ENCODE results near the gene MDP1.

MDP1 gene

GRCh38 chr14:24240110-24240918 is 24.4 kb upstream of the MDP1 start:
- DNase-seq (ENCODE audit: low spot score) = no peak
- peak overlapping the region; percentile 93 to 98 for H3K27ac ChIP-seq
- no peak for TF ChIP-seq CTCF (IDR thresholded peaks at IDR 0.05)
- H3K4me3 ChIP-seq = no peak overlapping the region

- no peak overlapping the region for H3K4me3 ChIP-seq
- DNase-seq (ENCODE audit: low spot score) = no peak
- no peak for TF ChIP-seq CTCF (IDR thresholded peaks at IDR 0.05)
- H3K27ac ChIP-seq = no peak overlapping the region
Measured at GRCh38 chr14:24238527-24239037, 22.7 kb upstream of the MDP1 start.

DNA sequence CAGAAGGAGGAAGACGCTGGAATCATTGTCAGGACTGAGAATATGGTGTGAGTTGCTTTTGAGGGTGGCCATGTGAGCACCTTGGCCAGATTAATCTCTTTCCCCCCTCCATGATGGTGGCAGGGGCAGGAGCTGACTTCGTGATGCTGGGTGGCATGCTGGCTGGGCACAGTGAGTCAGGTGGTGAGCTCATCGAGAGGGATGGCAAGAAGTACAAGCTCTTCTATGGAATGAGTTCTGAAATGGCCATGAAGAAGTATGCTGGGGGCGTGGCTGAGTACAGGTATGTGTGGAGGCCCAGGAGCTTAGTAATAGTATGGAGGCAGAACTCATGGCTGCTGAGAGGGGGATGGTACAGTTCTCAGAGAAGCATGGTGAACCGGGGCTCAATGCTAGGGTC is 22.3 kb upstream of the MDP1 start:
- Histone ChIP-seq H3K27ac (no peak overlapping the region), H3K4me3 (no peak overlapping the region)
- TF ChIP-seq CTCF (IDR thresholded peaks at IDR 0.05) = no peak
- no peak for DNase-seq (ENCODE audit: low spot score)

GRCh38 chr14:24237463-24237955 is 21.6 kb upstream of the MDP1 start:
- no peak for TF ChIP-seq CTCF (IDR thresholded peaks at IDR 0.05)
- DNase-seq (ENCODE audit: low spot score) = no peak
- Histone ChIP-seq H3K4me3 (no peak overlapping the region), H3K27ac (no peak overlapping the region)

GRCh38 chr14:24236689-24237462 is 21.0 kb upstream of the MDP1 start:
- no peak overlapping the region for H3K27ac ChIP-seq
- no peak for TF ChIP-seq CTCF (IDR thresholded peaks at IDR 0.05)

DNA sequence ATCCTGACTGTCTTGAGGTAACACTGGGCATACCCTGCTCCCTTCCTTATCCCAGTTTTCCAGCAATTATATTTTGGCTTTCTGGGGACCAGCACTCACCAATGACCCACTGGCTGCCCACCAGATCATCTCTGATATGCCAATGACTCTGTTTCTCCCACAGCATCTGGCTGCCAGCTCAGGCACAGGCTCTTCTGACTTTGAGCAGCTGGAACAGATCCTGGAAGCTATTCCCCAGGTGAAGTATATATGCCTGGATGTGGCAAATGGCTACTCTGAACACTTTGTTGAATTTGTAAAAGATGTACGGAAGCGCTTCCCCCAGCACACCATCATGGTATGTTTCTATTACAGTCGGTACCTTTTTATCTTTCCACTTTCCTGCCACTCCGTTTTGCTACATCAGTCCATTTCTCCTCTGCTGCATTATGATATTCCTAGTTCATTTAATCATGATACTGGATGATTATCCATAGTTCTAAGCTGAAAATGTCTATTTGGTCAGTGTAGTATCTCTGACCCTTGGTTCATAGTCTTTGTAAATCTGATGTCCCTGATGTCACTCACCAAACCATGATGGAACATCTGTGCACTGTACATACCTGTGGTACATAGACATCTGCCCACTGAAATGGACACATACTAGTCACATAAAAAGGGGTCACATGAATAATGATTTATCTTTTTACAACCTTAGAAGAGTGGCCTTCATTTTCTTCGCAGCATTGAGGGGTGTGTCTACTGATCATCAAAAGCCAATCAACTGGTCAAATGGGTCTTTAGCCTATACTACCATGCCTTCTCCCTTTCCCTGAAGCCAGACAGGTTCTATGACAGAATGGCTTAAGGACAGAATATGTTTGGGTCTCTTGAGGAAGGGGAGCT is 20.2 kb upstream of the MDP1 start:
- TF ChIP-seq CTCF (IDR thresholded peaks at IDR 0.05) = no peak
- H3K27ac ChIP-seq = no peak overlapping the region
- no peak overlapping the region for H3K4me3 ChIP-seq
- peak; percentile 36 for DNase-seq (ENCODE audit: low spot score)

More at GRCh38 chr14:24236689-24237462, 21.0 kb upstream of the MDP1 start:
- no peak for DNase-seq (ENCODE audit: low spot score)
- no peak overlapping the region for H3K4me3 ChIP-seq
